ENCODE results near the gene PLEKHM3. TPM values are rescaled to one million over a fixed set of nuclear protein-coding genes. Genes with fewer than 3 reads are reported as not detected.
"Not testable (repeated sequence)": the region's sequence is repeated elsewhere in the genome, so short reads cannot be mapped to it uniquely, and the experiment has no call there.

Gene PLEKHM3
- total RNA-seq, 1 donor from 2014 or later: 16.3 TPM

DNA sequence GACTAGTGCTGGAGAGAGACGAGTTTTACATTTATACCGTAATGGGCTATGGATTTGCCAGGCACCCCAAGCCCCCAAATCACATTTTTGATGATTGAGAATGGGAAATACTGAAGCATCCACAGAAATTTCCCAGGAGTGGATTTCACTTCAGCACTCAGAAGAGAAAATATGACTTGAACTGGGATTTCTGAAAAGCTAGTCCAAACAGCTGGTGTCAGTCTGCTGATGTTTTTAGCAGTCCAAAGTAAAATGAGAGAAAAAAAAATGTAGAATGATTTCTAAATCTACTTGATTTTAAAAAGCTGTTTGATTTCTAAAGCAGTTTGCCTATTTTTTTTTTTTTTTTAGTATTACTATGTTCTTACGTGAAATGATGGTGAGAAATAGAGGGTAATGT, 105.0 kb downstream of the PLEKHM3 start:
- no peak for DNase-seq

- DNase-seq: no peak
Measured at GRCh38 chr2:207919164-207919919, 106.0 kb downstream of the PLEKHM3 start.

- DNase-seq: no peak
Measured at GRCh38 chr2:207914716-207915115, 110.6 kb downstream of the PLEKHM3 start.

DNA sequence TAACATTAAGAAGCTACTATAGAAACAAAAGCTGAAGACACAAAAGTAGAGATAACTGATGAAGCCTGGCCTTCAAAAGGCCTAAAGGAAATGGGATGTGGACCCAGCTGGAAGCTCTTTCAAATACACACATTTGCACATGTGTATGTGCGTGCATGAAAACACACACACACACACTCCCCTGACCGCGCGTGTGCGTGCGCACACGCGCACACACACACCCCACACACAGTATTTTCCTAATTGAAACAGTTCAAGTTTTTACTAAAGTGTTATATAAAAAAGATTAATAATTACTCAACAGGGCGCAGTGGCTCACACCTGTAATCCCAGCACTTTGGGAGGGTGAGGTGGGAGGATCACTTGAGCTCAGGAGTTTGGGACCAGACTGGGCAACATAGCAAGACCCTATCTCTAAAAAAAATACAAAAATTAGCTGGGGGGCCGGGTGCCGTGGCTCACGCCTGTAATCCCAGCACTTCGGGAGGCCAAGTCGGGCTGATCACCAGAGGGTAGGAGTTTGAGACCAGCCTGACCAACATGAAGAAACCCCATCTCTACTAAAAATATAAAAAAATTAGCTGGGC, 111.5 kb downstream of the PLEKHM3 start:
- no peak for DNase-seq

DNA sequence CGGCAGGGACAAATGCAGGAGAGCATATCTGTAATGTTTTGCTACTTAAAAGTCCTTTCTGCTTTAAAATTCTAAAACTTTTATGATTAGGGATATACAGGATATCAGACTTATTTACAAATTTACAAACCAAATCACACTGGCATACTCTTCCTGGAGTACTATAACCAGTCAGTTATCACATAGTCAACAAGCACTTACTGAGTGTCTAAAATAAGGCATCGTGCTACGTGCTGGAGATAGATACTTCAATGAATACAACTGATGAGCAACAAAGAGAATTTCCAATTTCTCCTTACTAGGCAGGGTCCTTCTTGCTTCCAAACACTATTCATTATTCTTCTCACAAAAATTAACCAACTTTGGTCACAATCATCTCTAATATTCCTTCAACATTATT, 113.5 kb downstream of the PLEKHM3 start:
- DNase-seq: no peak

- DNase-seq: no peak
Measured at GRCh38 chr2:207911215-207911614, 114.1 kb downstream of the PLEKHM3 start.

GRCh38 chr2:207906495-207906894, 118.8 kb downstream of the PLEKHM3 start:
- not testable (repeated sequence) for DNase-seq

GRCh38 chr2:207905546-207905945, 119.8 kb downstream of the PLEKHM3 start:
- DNase-seq: no peak

DNA sequence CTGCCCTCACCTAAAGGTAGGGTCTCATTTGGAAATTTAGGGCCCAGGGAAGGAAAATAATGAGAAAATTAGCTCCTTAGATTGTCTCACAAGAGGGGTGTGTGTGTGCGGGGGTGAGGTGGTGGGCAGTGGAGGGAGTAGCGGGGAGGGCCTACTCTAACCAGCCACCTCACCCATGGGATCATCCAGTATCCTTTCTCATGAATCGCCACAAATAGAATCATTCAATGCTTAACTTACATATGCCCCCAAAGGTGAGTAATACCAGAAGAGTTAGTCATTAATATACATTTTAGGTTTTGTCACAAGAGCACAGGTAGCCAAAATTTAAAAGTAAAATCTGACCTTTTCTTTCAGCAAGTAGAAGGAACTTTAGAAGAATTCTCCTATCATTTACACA, 122.1 kb downstream of the PLEKHM3 start:
- no peak for DNase-seq

DNA sequence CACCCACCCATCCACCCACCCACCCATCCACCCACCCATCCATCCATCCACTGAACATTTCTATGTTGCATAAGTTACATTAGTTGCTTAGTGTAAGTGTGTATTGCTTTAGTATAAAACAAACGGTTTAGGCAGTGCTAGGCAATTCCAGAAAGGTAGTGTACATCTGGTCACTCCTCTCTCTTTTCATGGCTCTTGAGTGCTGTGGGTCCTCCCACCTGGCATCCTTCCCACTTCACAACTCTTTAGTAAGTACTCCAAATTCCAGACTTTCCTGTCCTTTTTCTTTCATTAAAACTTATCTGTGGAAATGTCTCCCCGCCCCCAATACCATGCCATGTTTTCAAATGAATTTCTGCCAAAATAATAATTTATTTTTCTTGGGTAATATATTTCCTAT, 122.5 kb downstream of the PLEKHM3 start:
- DNase-seq: no peak

- no peak for DNase-seq
Measured at GRCh38 chr2:207901829-207902228, 123.5 kb downstream of the PLEKHM3 start.

GRCh38 chr2:207901401-207901800, 123.9 kb downstream of the PLEKHM3 start:
- DNase-seq: no peak

- DNase-seq: no peak
Measured at GRCh38 chr2:207898354-207898695, 127.0 kb downstream of the PLEKHM3 start.

- no peak for DNase-seq
Measured at GRCh38 chr2:207897541-207898353, 127.6 kb downstream of the PLEKHM3 start.

DNA sequence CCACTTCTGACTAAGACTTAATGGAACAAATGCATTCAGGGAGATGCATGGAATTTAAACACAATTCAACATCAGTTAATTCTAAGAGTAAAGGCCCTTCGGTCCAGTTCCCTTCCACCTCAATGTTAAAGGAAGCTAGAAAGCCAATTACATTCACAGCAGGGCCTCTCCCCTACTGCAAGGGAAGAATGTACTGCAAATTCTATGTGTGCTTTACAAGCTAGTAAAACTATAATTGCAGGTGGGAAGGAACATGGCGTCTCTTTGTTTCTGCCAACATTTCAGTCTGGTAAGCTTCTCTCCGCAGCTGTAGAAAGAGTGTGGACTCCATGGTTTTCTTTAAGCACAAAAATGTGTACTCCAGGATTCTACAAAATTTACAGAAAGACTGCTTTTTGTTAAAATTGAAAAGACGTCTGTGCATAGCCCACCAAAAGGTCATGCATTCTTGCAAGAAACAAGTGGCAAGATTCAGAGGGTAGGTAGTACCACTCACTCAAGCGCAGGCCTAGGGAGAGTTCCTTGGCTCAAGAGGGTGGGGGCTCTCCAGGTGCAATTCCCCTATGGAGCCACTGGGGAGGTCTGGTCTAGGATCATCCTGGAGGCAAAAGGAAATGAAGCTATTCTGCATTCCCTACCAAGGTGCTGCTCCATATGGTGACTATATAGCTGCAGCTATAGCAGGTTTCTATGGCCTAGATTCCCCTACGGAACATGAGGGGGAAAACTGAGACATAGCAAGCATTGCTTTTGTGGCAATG, 128.6 kb downstream of the PLEKHM3 start:
- DNase-seq: no peak

DNA sequence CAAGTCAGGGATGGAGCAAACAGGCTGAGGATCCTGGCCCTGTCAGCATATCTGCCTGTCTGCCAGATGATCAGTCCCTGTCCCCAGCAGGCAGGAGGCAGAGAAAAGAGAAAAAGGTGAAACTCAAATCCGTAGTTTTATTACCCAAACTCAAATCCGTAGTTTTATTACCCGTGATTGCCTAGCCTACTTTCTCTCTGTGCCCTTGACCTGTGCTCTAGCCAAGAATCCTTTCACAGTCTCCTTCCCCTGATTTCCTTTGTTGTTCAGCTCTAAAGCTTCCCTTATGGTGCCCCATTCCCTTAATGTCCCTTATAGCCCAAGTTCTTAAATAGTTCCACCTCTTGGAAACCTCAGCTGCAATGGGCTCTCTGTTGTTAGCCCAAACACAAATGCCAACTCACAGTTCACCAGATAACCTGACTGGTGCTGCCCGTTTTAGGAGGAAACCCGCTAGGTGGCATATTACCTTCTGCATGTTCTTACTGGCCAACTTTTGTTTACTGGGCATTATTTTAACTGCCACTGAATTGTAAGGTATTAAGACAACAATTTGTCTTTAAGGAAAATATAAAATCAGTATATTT, 130.0 kb downstream of the PLEKHM3 start:
- no peak for DNase-seq

- DNase-seq: no peak
Measured at GRCh38 chr2:207892716-207893402, 132.5 kb downstream of the PLEKHM3 start.

- DNase-seq: no peak
Measured at GRCh38 chr2:207891086-207891844, 134.1 kb downstream of the PLEKHM3 start.

GRCh38 chr2:207887500-207887899, 137.8 kb downstream of the PLEKHM3 start:
- peak; percentile 4 for DNase-seq

DNA sequence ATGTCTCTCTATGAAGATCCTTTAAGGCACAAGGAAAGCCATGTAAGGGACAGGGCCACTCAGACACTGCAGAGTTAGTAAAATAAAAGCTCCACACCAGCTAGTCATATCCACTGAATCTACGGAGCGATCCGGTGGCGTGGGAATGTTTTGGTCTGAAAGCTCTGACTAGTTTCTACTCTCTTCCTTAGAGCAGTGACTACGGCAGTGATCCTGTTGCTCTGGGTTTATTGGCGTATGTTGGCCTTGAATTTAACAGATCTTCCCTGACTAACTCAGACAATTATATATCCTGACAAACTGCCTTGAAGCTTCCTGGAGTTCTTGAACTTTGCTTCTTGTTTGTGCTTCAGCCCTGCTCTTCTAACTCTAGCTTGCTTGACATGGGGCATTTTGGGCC, 140.3 kb downstream of the PLEKHM3 start:
- no peak for DNase-seq

- no peak for DNase-seq
Measured at GRCh38 chr2:207884127-207884526, 141.2 kb downstream of the PLEKHM3 start.

Measured in skin of body (tissue), 2 donors.